Cardiac septum (tissue), 1 donor: ENCODE measurements around the gene CCDC157. TPM values are rescaled to one million over a fixed set of nuclear protein-coding genes. Genes with fewer than 3 reads are reported as not detected.

Experiments used
- DNase-seq: peaks from one replicate; pipeline ENCODE4 v3.0.0-alpha.2; 2020; ENCODE audit warnings: low spot score
- intact Hi-C: fragments of 100-400 bp; cut with DNase I; formaldehyde crosslinking; loops from one replicate; pipeline ENCODE4 v1.14.0; 2022
- total RNA-seq: library from RNA; stranded (reverse); fragmentation: NEBNext Ultra II Directional; extraction: Animal tissue kit (Norgen Biotek cat#: 25700); gene quantifications from one replicate; pipeline ENCODE4 v1.2.1, GENCODE V29; 2021
- donor health status: DM: no; HTN: no; CAD: no.

Gene CCDC157
- total RNA-seq, 1 donor from 2014 or later, result 0.78 TPM

DNA sequence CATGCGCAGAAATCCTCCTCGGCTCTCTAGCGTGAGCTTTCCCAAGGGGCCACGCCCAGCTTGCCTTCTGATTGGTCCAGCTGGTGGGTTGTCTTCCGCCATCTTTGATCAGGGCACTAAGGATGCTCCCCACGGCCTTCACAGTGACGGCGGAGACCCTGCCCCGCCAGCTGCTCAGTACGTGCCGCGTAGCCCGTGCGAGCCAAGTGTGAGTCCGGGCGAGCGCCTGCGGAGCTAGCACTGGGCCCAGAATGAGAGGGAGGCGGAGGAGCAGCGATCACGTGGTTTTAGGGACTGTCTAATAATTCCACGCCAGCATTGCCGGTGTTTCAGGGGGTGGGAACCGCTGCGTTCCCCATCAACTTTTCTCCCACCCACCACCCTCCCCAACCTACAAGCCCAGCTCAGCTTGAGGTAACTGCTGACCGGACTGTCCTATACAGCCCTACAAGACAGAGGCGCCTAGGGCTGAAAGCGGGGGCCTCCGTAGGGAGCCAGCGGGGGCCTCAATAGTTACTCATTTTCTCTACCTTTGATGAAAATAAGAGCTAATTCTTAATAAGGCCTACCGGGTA is 67.2 kb downstream of the CCDC157 start:
- peak; percentile 99 for DNase-seq
- intact Hi-C loops, result loop anchor here (1.0 to 10.0 kb wide), 2 partner anchors 135 to 171 kb away; partner anchors contain the start of genes CASTOR1 and PES1

DNA sequence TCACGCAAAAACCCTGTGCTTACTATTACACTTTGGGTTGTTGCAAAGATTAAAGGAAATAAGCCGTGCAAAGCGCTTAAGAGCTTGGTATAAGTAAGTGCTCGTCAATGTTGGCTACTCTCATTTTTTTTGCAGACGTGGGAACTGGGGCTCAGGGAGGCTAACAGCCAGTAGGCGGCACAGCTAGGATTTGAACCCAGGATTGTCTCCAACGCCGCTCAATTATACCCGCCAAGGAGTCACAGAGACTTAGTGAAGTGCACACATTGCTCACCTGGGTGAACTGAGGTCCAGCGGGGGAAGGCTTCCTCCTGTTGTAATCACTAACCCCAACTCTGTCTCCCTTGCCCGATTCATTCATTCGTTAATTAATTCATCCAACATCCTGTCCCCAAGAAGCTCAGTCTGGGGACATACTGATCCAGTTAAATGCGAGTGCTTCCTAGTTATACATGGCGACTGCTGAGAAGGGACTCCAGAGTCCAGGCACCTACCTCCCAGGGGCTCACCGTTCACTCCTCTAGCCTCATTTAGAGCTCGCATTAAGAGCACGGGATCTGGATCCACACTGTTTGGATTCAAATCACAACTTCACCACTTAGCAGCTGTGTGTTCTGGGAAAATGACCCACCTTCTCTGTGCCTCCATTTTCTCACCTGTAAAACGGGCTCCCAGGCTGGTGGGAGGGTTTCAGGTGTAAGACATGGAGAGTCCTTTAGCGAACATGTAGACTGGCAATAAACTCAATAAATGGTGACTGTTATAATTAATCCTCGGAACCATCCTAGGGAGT is 67.9 kb downstream of the CCDC157 start:
- intact Hi-C loops, result loop anchor here (1.0 to 10.0 kb wide), 2 partner anchors 135 to 170 kb away; partner anchors contain the start of genes CASTOR1 and PES1
- DNase-seq, result no peak

DNA sequence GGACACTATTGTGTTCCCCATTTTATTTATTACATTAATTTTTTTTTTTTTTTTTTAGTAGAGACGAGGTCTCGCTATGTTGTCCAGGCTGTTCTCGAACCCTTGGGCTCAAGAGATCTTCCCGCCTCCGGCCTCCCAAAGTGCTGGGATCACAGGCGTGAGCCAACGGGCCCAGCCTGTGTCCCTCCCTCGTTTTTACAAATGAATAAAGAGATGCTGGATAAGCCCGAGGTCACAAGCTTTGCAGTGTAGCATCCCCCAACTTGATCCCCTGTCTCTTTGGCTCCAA is 68.5 kb downstream of the CCDC157 start:
- intact Hi-C loops, result loop anchor here (10.0 kb wide), 1 partner anchor 170 kb away; the partner anchor contains the start of gene PES1
- no peak for DNase-seq

DNA sequence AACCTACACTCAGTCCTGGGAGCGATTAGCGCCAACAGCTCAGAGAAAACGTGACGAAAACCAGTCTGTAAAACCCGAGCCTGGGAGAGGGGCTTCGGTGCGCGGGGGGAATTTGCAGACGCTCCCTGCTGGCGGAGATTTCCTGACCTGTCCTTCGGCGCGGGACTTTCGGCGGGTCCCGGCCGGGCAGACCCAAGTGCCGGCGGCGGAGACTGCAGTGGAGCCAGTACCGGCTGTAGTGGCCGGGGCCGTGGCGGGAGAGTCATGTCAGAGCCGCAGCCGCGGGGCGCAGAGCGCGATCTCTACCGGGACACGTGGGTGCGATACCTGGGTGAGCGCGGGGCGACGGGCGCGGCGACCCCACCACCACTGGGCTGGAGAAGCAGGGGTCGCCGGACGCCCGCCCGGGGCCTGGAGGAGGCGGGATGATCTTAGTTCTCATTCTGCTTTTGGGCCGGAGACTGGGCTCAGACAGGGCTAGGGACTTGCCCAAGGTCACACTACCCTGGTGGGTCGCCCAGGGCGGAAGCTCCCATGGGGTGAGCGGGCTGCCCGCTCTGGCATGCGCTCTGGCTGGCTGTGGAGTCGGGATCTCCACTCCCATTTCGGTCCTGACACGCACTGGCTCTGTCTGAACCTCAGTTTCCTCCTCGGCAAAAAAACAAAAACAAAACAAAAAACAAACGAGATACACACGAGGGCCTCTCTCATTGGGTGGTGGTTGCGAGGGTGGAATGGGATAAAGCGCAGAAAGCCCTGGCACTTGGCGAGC is 69.0 kb downstream of the CCDC157 start, which contains the start of gene MTFP1:
TSS of gene MTFP1 (plus strand) at position 153 of the 772 bp plus-strand sequence. CDS start at position 265, 112 bp downstream.
- peak; percentile 79 for DNase-seq
- intact Hi-C loops, result loop anchor here (10.0 kb wide), 1 partner anchor 169 kb away; the partner anchor contains the start of gene PES1

Other genes starting within 250 kb of the CCDC157 start
- 0.78 TPM for gene LIF, start 110.2 kb upstream of the CCDC157 start, total RNA-seq
- 0.32 TPM for gene OSM, start 90.2 kb upstream of the CCDC157 start, total RNA-seq
- gene CASTOR1, start 67.5 kb upstream of the CCDC157 start, total RNA-seq, result 5.0 TPM
- gene TBC1D10A, start 30.1 kb upstream of the CCDC157 start, total RNA-seq, result 5.7 TPM
- 106 TPM for gene SF3A1, start 113 bp upstream of the CCDC157 start, total RNA-seq
- gene RNF215, start 30.4 kb downstream of the CCDC157 start, total RNA-seq, result 10.5 TPM
- gene SEC14L2, start 40.0 kb downstream of the CCDC157 start, total RNA-seq, result 1.3 TPM
- gene MTFP1, start 68.8 kb downstream of the CCDC157 start, total RNA-seq, result 10.2 TPM
- not detected for gene SEC14L3, start 115.0 kb downstream of the CCDC157 start, total RNA-seq
- 0.11 TPM for gene SEC14L4, start 148.7 kb downstream of the CCDC157 start, total RNA-seq
- 0.40 TPM for gene SEC14L6, start 189.7 kb downstream of the CCDC157 start, total RNA-seq
- 0.32 TPM for gene GAL3ST1, start 217.7 kb downstream of the CCDC157 start, total RNA-seq
- 28.1 TPM for gene PES1, start 234.9 kb downstream of the CCDC157 start, total RNA-seq